ENCODE measurements around the gene KCNMB2. TPM values are rescaled to one million over a fixed set of nuclear protein-coding genes. Genes with fewer than 3 reads are reported as not detected.

Gene KCNMB2
- total and polyA plus RNA-seq, 2 donors (not counting 1 experiment from before 2014, with no cell fraction given) = 0.17 TPM; not detected in 1

GRCh38 chr3:178634975-178635374, 98.7 kb downstream of the KCNMB2 start:
- Histone ChIP-seq H4K20me1 (ENCODE audit: control insufficient read depth, extremely low read depth, insufficient read depth, low read length) (no peaks in the 10 kb centered on the region), H3K27me3 (ENCODE audit: control insufficient read depth, insufficient read depth, low read length) (no peaks in the 10 kb centered on the region), H3K4me3 (replicated peaks in 1 of 4; ENCODE audit: control extremely low read depth in 1 of 4, insufficient read depth in 1 of 4, low read depth in 3 of 4, low read length in 4 of 4) (no peak overlapping the region), H3K79me2 (ENCODE audit: control insufficient read depth, insufficient read depth, low read length) (no peaks in the 10 kb centered on the region), H3K36me3 (ENCODE audit: control insufficient read depth, insufficient read depth, low read length) (no peaks in the 10 kb centered on the region), H2AFZ (ENCODE audit: low read length) (no peak overlapping the region), H3K27ac (ENCODE audit: insufficient read depth, low read length) (no peak overlapping the region), H3K4me2 (ENCODE audit: extremely low read depth, insufficient read depth, low read length) (no peak overlapping the region), H3K9ac (ENCODE audit: insufficient read depth, low read length) (no peak overlapping the region), H3K9me3 (ENCODE audit: control insufficient read depth, insufficient read depth, low read depth, low read length) (no peaks in the 10 kb centered on the region), H3K4me1 (ENCODE audit: control insufficient read depth, extremely low read depth, insufficient read depth, low read length) (no peaks in the 10 kb centered on the region)
- no peak for DNase-seq (ENCODE audit: low read depth in 2 of 2)
- no peak for TF ChIP-seq EZH2 (IDR thresholded peaks at IDR 0.05; ENCODE audit: low read length, missing control alignments)
- TF ChIP-seq, protein P1, sequence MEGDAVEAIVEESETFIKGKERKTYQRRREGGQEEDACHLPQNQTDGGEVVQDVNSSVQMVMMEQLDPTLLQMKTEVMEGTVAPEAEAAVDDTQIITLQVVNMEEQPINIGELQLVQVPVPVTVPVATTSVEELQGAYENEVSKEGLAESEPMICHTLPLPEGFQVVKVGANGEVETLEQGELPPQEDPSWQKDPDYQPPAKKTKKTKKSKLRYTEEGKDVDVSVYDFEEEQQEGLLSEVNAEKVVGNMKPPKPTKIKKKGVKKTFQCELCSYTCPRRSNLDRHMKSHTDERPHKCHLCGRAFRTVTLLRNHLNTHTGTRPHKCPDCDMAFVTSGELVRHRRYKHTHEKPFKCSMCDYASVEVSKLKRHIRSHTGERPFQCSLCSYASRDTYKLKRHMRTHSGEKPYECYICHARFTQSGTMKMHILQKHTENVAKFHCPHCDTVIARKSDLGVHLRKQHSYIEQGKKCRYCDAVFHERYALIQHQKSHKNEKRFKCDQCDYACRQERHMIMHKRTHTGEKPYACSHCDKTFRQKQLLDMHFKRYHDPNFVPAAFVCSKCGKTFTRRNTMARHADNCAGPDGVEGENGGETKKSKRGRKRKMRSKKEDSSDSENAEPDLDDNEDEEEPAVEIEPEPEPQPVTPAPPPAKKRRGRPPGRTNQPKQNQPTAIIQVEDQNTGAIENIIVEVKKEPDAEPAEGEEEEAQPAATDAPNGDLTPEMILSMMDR (conservative IDR thresholded peaks at IDR 0.05 in 1 of 2, IDR thresholded peaks at IDR 0.05 in 1 of 2; ENCODE audit: low read depth in 1 of 2, low read length in 2 of 2) = no peak

- Histone ChIP-seq H3K4me2 (ENCODE audit: extremely low read depth, insufficient read depth, low read length) (no peak overlapping the region), H3K4me1 (ENCODE audit: control insufficient read depth, extremely low read depth, insufficient read depth, low read length) (no peaks in the 10 kb centered on the region), H3K9me3 (ENCODE audit: control insufficient read depth, insufficient read depth, low read depth, low read length) (no peaks in the 10 kb centered on the region), H3K9ac (ENCODE audit: insufficient read depth, low read length) (no peak overlapping the region), H4K20me1 (ENCODE audit: control insufficient read depth, extremely low read depth, insufficient read depth, low read length) (no peaks in the 10 kb centered on the region), H3K27me3 (ENCODE audit: control insufficient read depth, insufficient read depth, low read length) (no peaks in the 10 kb centered on the region), H2AFZ (ENCODE audit: low read length) (no peak overlapping the region), H3K27ac (ENCODE audit: insufficient read depth, low read length) (no peak overlapping the region), H3K36me3 (ENCODE audit: control insufficient read depth, insufficient read depth, low read length) (no peaks in the 10 kb centered on the region), H3K4me3 (replicated peaks in 1 of 4; ENCODE audit: control extremely low read depth in 1 of 4, insufficient read depth in 1 of 4, low read depth in 3 of 4, low read length in 4 of 4) (no peak overlapping the region), H3K79me2 (ENCODE audit: control insufficient read depth, insufficient read depth, low read length) (no peaks in the 10 kb centered on the region)
- DNase-seq (ENCODE audit: low read depth in 2 of 2) = no peak
- TF ChIP-seq, protein P1 (conservative IDR thresholded peaks at IDR 0.05 in 1 of 2, IDR thresholded peaks at IDR 0.05 in 1 of 2; ENCODE audit: low read depth in 1 of 2, low read length in 2 of 2) = no peak
- TF ChIP-seq EZH2 (IDR thresholded peaks at IDR 0.05; ENCODE audit: low read length, missing control alignments) = no peak
Observed at GRCh38 chr3:178637802-178638201, 101.6 kb downstream of the KCNMB2 start.

DNA sequence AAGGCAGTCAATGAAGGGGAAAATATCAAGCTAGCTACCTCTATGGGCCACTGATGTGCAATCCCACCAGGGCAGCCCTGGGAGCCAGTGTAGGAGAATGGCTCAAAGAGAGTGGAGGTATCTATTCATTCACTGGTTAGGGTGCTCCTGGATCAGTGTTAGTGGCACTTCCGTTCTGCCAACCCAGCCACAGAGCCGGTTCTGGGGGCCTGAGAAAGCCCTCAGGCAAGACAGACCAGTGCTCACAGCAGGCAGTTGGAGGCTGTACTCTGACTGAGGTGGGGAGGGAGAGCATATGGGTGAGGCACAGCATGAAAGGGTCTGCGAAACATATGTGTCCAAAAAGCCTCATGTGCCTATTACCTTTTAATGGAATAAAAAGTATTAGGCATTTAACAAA, 109.3 kb downstream of the KCNMB2 start:
- Histone ChIP-seq H3K27me3 (ENCODE audit: control insufficient read depth, insufficient read depth, low read length) (no peaks in the 10 kb centered on the region), H3K36me3 (ENCODE audit: control insufficient read depth, insufficient read depth, low read length) (no peaks in the 10 kb centered on the region), H3K9ac (ENCODE audit: insufficient read depth, low read length) (no peak overlapping the region), H3K4me3 (replicated peaks in 1 of 4; ENCODE audit: control extremely low read depth in 1 of 4, insufficient read depth in 1 of 4, low read depth in 3 of 4, low read length in 4 of 4) (no peak overlapping the region), H3K4me2 (ENCODE audit: extremely low read depth, insufficient read depth, low read length) (no peak overlapping the region), H3K79me2 (ENCODE audit: control insufficient read depth, insufficient read depth, low read length) (no peaks in the 10 kb centered on the region), H3K9me3 (ENCODE audit: control insufficient read depth, insufficient read depth, low read depth, low read length) (no peaks in the 10 kb centered on the region), H3K27ac (ENCODE audit: insufficient read depth, low read length) (no peak overlapping the region), H2AFZ (ENCODE audit: low read length) (no peak overlapping the region), H4K20me1 (ENCODE audit: control insufficient read depth, extremely low read depth, insufficient read depth, low read length) (no peaks in the 10 kb centered on the region), H3K4me1 (ENCODE audit: control insufficient read depth, extremely low read depth, insufficient read depth, low read length) (no peaks in the 10 kb centered on the region)
- no peak for DNase-seq (ENCODE audit: low read depth in 2 of 2)
- TF ChIP-seq, protein P1 (conservative IDR thresholded peaks at IDR 0.05 in 1 of 2, IDR thresholded peaks at IDR 0.05 in 1 of 2; ENCODE audit: low read depth in 1 of 2, low read length in 2 of 2) = no peak
- no peak for TF ChIP-seq EZH2 (IDR thresholded peaks at IDR 0.05; ENCODE audit: low read length, missing control alignments)

Data from fibroblast of lung (primary cell).